Calu3 (cell line): ENCODE data around the gene SLC34A2. TPM values are rescaled to one million over a fixed set of nuclear protein-coding genes. Genes with fewer than 3 reads are reported as not detected.

Experiments
- BruUV-seq: library from RNA; stranded (reverse); fragments of 400-500 nt; replicated peaks from 2 replicates; lab custom pipeline; 2021; lab: Mats Ljungman, UMichigan
- CTCF ChIA-PET: fragments of 300-600 bp; sonication (Branson Sonifier 250); formaldehyde crosslinking; loops from one replicate; lab custom pipeline; 2022; ENCODE audit warnings: antibody characterized with exemption; lab: Charles Lee
- DNase-seq: peaks from one replicate; pipeline ENCODE4 v3.0.0; 2022
- H3K27ac Mint-ChIP-seq: one replicate; pipeline ENCODE4 v1.8.0; 2022; ENCODE audit warnings: mixed read lengths; ENCODE audit not compliant: unreplicated experiment
- H3K27me3 Mint-ChIP-seq: one replicate; pipeline ENCODE4 v1.8.0; 2022; ENCODE audit warnings: mixed read lengths; ENCODE audit not compliant: unreplicated experiment
- H3K36me3 Mint-ChIP-seq: one replicate; pipeline ENCODE4 v1.8.0; 2022; ENCODE audit warnings: mild to moderate bottlenecking, moderate library complexity, mixed read lengths; ENCODE audit not compliant: insufficient read depth, unreplicated experiment
- H3K4me1 Mint-ChIP-seq: one replicate; pipeline ENCODE4 v1.8.0; 2022; ENCODE audit warnings: mild to moderate bottlenecking, low read depth, mixed read lengths; ENCODE audit not compliant: unreplicated experiment
- H3K4me3 Mint-ChIP-seq: one replicate; pipeline ENCODE4 v1.8.0; 2022; ENCODE audit warnings: mild to moderate bottlenecking, low read depth, moderate library complexity, mixed read lengths; ENCODE audit not compliant: unreplicated experiment
- H3K9me3 Mint-ChIP-seq: one replicate; pipeline ENCODE4 v1.8.0; 2022; ENCODE audit warnings: low read depth, mixed read lengths; ENCODE audit not compliant: unreplicated experiment
- intact Hi-C: fragments of 100-400 bp; cut with micrococcal nuclease; formaldehyde crosslinking; loops from one replicate; pipeline ENCODE4 v1.10.0; 2022; ENCODE audit not compliant: unreplicated experiment
- total RNA-seq: library from RNA; stranded (reverse); gene quantifications from 2 replicates; pipeline ENCODE4 v1.2.3, GENCODE V29; 2022
- TF ChIP-seq, protein P1 (sequence below): fragments of 200-600 bp; IDR thresholded peaks from one replicate; pipeline ENCODE4 v1.8.0; 2022; ENCODE audit warnings: antibody characterized with exemption; ENCODE audit not compliant: unreplicated experiment

SLC34A2 gene
- total RNA-seq, 1 experiment from 2014 or later = 23.0 TPM

DNA sequence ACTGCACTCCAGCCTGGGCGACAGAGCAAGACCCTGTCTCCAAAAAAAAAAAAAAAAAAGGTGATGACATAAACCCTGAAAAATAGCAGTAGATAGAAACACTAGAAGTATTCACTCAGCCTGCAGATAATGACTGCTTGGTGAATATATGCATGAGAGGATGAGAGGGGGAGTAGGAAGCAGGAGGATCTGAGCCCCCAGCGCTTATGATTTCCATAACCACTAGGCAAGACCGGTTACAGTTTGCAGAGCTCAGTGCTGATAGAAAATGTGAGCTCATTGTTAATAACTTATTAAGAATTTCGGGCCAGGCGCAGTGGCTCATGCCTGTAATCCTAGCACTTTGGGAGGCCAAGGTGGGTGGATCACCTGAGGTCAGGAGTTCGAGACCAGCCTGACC, 40.8 kb upstream of the SLC34A2 start:
- CTCF ChIA-PET = interaction anchor here (0.7 kb wide), 2 partner anchors 44 to 87 kb away, joined by 3 read pairs; no protein-coding TSS in a partner anchor
- Mint-ChIP-seq H3K36me3 (no peaks in the 10 kb centered on the region), H3K27me3 (no peaks in the 10 kb centered on the region), H3K9me3 (no peaks in the 10 kb centered on the region), H3K4me3 (no peak overlapping the region), H3K4me1 (no peaks in the 10 kb centered on the region), H3K27ac (no peak overlapping the region)
- TF ChIP-seq, protein P1, sequence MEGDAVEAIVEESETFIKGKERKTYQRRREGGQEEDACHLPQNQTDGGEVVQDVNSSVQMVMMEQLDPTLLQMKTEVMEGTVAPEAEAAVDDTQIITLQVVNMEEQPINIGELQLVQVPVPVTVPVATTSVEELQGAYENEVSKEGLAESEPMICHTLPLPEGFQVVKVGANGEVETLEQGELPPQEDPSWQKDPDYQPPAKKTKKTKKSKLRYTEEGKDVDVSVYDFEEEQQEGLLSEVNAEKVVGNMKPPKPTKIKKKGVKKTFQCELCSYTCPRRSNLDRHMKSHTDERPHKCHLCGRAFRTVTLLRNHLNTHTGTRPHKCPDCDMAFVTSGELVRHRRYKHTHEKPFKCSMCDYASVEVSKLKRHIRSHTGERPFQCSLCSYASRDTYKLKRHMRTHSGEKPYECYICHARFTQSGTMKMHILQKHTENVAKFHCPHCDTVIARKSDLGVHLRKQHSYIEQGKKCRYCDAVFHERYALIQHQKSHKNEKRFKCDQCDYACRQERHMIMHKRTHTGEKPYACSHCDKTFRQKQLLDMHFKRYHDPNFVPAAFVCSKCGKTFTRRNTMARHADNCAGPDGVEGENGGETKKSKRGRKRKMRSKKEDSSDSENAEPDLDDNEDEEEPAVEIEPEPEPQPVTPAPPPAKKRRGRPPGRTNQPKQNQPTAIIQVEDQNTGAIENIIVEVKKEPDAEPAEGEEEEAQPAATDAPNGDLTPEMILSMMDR = no peak
- no peak for DNase-seq
- intact Hi-C loops = no loop called here
- BruUV-seq = no TSS peak

DNA sequence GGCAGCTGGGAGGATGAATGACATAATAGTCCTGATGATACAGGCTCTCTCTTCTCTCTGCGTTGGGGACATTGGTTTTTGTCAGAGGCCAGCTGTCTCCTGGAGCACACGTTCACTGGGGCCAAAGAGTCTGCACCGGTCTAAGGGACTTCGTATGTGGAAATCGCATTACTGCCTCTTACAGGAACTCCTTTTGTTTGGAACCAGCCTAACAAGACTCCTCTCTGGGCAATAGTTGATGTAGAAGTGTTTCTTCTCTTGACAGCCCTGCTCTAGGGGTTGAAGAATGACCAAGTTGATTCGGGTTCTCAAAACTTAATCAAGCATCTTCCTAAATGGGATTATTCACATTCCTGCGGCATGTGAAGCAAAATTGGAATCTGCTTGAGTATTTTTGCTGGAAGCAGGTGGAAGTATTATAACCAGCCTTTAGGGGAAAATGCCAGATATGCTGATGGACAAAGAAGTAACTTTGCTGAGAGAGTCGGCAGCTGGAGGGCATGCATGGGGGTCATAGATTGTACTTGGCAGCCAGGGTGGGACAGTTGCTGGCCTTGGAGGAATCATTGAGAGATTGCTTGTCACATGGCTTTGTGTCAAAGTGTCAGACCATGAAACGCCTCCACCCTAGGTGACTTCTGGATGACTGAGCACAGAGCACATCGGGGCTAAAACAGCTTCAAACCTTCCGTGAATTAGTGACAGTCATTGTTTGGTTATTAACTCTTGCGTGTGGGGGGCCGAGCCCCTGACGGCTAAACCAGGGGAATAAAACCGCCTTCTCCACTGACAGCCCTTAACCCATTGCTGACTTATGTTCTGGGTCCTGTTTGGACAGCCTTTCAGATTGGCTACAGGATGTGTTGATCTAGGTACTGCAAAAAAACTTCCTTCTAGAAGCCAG, 34.4 kb upstream of the SLC34A2 start:
- Mint-ChIP-seq H3K4me3 (no peak overlapping the region), H3K4me1 (no peaks in the 10 kb centered on the region), H3K27me3 (no peaks in the 10 kb centered on the region), H3K27ac (no peak overlapping the region), H3K9me3 (no peaks in the 10 kb centered on the region), H3K36me3 (no peaks in the 10 kb centered on the region)
- DNase-seq = no peak
- intact Hi-C loops = no loop called here
- no TSS peak for BruUV-seq
- CTCF ChIA-PET = interaction anchor here (0.6 kb wide), 2 partner anchors 12 to 17 kb away, joined by 3 to 4 read pairs; no protein-coding TSS in a partner anchor
- TF ChIP-seq, protein P1 = no peak

DNA sequence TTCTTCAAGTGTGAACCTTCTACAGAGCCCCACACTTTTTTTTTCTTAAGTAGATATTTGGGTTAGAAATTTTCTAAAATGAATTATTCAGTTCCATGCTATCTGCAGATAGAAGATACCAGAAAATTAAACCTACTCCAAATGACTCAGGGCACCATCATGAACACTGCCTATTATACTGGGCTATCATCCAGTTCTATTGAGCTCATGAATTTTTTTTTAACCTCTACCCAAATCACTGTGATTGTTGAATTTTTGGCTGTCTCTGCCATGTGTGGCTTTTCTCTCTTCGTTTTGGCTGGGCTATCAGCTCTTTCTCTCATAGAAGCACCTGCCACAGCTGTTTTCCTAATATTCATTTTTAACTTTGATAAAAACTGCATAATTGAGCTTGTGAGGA, 31.0 kb upstream of the SLC34A2 start:
- Mint-ChIP-seq H3K4me3 (no peak overlapping the region), H3K36me3 (no peaks in the 10 kb centered on the region), H3K27ac (no peak overlapping the region), H3K4me1 (no peaks in the 10 kb centered on the region), H3K9me3 (no peaks in the 10 kb centered on the region), H3K27me3 (no peaks in the 10 kb centered on the region)
- TF ChIP-seq, protein P1 = no peak
- no peak for DNase-seq
- no TSS peak for BruUV-seq
- intact Hi-C loops = no loop called here
- CTCF ChIA-PET = no interaction called here

DNA sequence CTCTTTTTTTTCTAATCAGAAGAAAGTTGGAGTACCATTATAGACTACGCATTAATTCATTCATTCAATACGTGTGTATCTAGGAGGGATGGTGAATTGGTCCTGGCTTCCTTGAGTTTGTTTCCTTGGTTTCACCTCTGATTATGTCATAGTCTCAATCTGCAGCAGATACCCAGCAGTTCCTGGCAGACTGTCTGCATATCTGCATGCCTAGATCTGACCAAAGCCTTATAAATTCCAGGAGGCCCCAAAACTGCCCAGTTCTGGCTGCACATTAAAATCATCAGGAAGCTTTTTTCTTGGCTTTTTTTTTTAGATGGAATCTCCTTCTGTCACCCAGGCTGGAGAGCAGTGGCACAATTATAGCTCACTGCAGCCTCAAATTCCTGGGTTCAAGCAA, 27.2 kb upstream of the SLC34A2 start:
- BruUV-seq = no TSS peak
- intact Hi-C loops = no loop called here

More for the DNA sequence above, 27.2 kb upstream of the SLC34A2 start:
- H3K27ac Mint-ChIP-seq = no peak overlapping the region
- H3K4me3 Mint-ChIP-seq = no peak overlapping the region
- H3K9me3 Mint-ChIP-seq = no peaks in the 10 kb centered on the region
- H3K4me1 Mint-ChIP-seq = peaks cover 11% of the 10 kb centered on the region
- CTCF ChIA-PET = no interaction called here
- no peaks in the 10 kb centered on the region for H3K36me3 Mint-ChIP-seq
- TF ChIP-seq, protein P1 = no peak
- DNase-seq = no peak
- H3K27me3 Mint-ChIP-seq = no peaks in the 10 kb centered on the region
